ENCODE results near the gene TLL2. TPM values are rescaled to one million over a fixed set of nuclear protein-coding genes. Genes with fewer than 3 reads are reported as not detected.

The TLL2 gene
- total and polyA plus RNA-seq, 9 of the 15 experiments (the other 6 are each of a cell fraction or from before 2014, with no cell fraction given) = 0.09 TPM; not detected in 8

GRCh38 chr10:96513305-96513697 lies 425 bp downstream of the TLL2 start:
- Histone ChIP-seq H4K20me1 (replicated peaks; ENCODE audit: control insufficient read depth, insufficient read depth, low read length) (0 out of 2 replicates have a peak, but pooled peaks cover 8% of the 10 kb centered on the region), H3K36me3 (ENCODE audit: control insufficient read depth, insufficient read depth, low read length) (no peaks in the 10 kb centered on the region), H3K9me3 (replicated peaks; ENCODE audit: control insufficient read depth, insufficient read depth, low read depth, low read length) (no peaks in the 10 kb centered on the region), H3K27me3 (ENCODE audit: control insufficient read depth in 2 of 2, insufficient read depth in 2 of 2, low read length in 2 of 2) (peaks cover 0 to 30% of the 10 kb centered on the region in 2 experiments; a peak in 3 of 5 replicates), H2AFZ (ENCODE audit: low read depth, low read length) (peak overlapping the region; percentile 55; the same call in 1 of the 2 replicates), H3K79me2 (ENCODE audit: control insufficient read depth, insufficient read depth, low read length) (no peaks in the 10 kb centered on the region), H3K4me1 (replicated peaks in 1 of 2; ENCODE audit: control insufficient read depth in 2 of 2, insufficient read depth in 2 of 2, low read length in 2 of 2) (peaks cover 4 to 21% of the 10 kb centered on the region in 2 experiments; a peak in 4 of 5 replicates), H3K27ac (ENCODE audit: extremely low read depth, low read depth, low read length) (no peak overlapping the region), H3K4me2 (ENCODE audit: insufficient read depth, low read length) (peak overlapping the region; percentile 63; the same call in 1 of the 2 replicates), H3K9ac (ENCODE audit: insufficient read depth in 1 of 2, low read depth in 2 of 2, low read length in 2 of 2) (peak overlapping the region in 1 of 2 experiments; percentile 79; a peak in 2 of 4 replicates), H3K4me3 (peak overlapping the region; percentile 31), H3K9me1 (ENCODE audit: control insufficient read depth, insufficient read depth, low read length) (no peaks in the 10 kb centered on the region)
- TF ChIP-seq POLR2G (IDR thresholded peaks at IDR 0.05; ENCODE audit: low read depth, low read length) = 0 out of 2 replicates have a peak, but pooled peaks have one; percentile 31
- TF ChIP-seq TAL1 (IDR thresholded peaks at IDR 0.05) = no peak
- peak; percentile 18 for TF ChIP-seq PCBP1 (IDR thresholded peaks at IDR 0.05; ENCODE audit: low read depth, low read length, poor library complexity, severe bottlenecking)
- no peak for TF ChIP-seq SRSF7 (optimal IDR thresholded peaks at IDR 0.05; ENCODE audit: low read depth, low read length)
- TF ChIP-seq SMARCC2 (IDR thresholded peaks at IDR 0.05; ENCODE audit: low read depth) = no peak
- WGBS (ENCODE audit: insufficient coverage, low coverage, missing lambda C conversion rate) = 0% methylated on average over 9 of the region's 31 CpGs
- DNase-seq (ENCODE audit: extremely low read depth in 1 of 4, low spot score in 3 of 4) (no peak), ATAC-seq (no peak), FAIRE-seq (no peak)
- in situ Hi-C loops (cut with MboI) (no loop called here), intact Hi-C loops (cut with micrococcal nuclease) (loop anchor here (5.0 to 10.0 kb wide), 2 partner anchors 102 to 116 kb away; no protein-coding TSS in a partner anchor)
- POLR2A ChIA-PET = interaction anchor here (0.5 to 0.7 kb wide), 3 partner anchors 22 to 1159 kb away, joined by 3 read pairs; no protein-coding TSS in a partner anchor
- CTCF ChIA-PET (ENCODE audit: low intra/inter-chr PET ratio) = interaction anchor here (0.6 kb wide), 1 partner anchor 123 kb away, joined by 3 read pairs; no protein-coding TSS in a partner anchor
- no TSS peak for BruUV-seq (replicated peaks)

Data from K562 (cell line).